Prostate gland (tissue), 2 donors: ENCODE measurements around the gene TEX22. TPM values are rescaled to one million over a fixed set of nuclear protein-coding genes. Genes with fewer than 3 reads are reported as not detected.

Experiments
- DNase-seq: peaks from one replicate; pipeline ENCODE4 v3.0.0-alpha.2; 2019; ENCODE audit warnings: low spot score
- H3K27ac ChIP-seq, 2 donors: fragments of 200-600 bp; sonication (generic); 2 replicates each; pipeline ENCODE4 v1.5.1; 2017 to 2019
- H3K27me3 ChIP-seq: fragments of 200-600 bp; sonication (generic); replicated peaks from 2 replicates; pipeline ENCODE4 v1.5.1; 2019; ENCODE audit not compliant: insufficient read depth
- H3K36me3 ChIP-seq, 2 donors: fragments of 200-600 bp; sonication (generic); 1 replicate in 1 of 2; 2 replicates in 1 of 2; pipeline versions ENCODE4 v1.5.1 to v1.8.1; 2017 to 2019
- H3K4me1 ChIP-seq: fragments of 200-600 bp; sonication (generic); replicated peaks from 2 replicates; pipeline ENCODE4 v1.5.1; 2019
- H3K4me3 ChIP-seq, 2 donors: fragments of 200-600 bp; sonication (generic); 2 replicates each; pipeline ENCODE4 v1.5.1; 2017 to 2019
- H3K9me3 ChIP-seq: fragments of 200-600 bp; sonication (generic); 2 replicates; pipeline ENCODE4 v1.5.1; 2017
- POLR2A ChIP-seq: fragments of 450-650 bp; IDR thresholded peaks from one replicate; pipeline ENCODE4 v1.6.1; 2016; ENCODE audit warnings: antibody characterized with exemption, mild to moderate bottlenecking
- POLR2AphosphoS5 ChIP-seq: sonication (generic); formaldehyde crosslinking; IDR thresholded peaks from one replicate; pipeline ENCODE4 v1.6.1; 2017; ENCODE audit warnings: antibody characterized with exemption
- WGBS: methylation state at CpG from one replicate; pipeline ENCODE4 v1.1.5; 2018; 5-methylcytosine and 5-hydroxymethylcytosine counted together
- intact Hi-C: fragments of 100-400 bp; cut with DNase I; formaldehyde crosslinking; loops from one replicate; pipeline ENCODE4 v1.14.2; 2022
- total RNA-seq, 2 donors: library from RNA; depleted of rRNA; stranded (reverse); fragments of >200 nt; gene quantifications; one replicate each; pipeline ENCODE4 v1.1.0, GENCODE V29; 2016
- TF ChIP-seq, protein P1 (sequence below), 4 experiments: fragments of 200-600 bp in 2 of 4; fragments of 450-650 bp in 2 of 4; sonication (generic) in 2 of 4; IDR thresholded peaks; 1 replicate in 3 of 4; 2 replicates in 1 of 4; pipeline ENCODE4 v1.5.1; 2016 to 2019; ENCODE audit warnings: antibody characterized with exemption in 4 of 4, mild to moderate bottlenecking in 2 of 4, moderate library complexity in 2 of 4

TEX22 gene
- total RNA-seq, 2 donors from 2014 or later = 0.57 to 0.73 TPM

GRCh38 chr14:105385698-105386365, 12.5 kb upstream of the TEX22 start:
- TF ChIP-seq POLR2A = no peak
- TF ChIP-seq, protein P1, sequence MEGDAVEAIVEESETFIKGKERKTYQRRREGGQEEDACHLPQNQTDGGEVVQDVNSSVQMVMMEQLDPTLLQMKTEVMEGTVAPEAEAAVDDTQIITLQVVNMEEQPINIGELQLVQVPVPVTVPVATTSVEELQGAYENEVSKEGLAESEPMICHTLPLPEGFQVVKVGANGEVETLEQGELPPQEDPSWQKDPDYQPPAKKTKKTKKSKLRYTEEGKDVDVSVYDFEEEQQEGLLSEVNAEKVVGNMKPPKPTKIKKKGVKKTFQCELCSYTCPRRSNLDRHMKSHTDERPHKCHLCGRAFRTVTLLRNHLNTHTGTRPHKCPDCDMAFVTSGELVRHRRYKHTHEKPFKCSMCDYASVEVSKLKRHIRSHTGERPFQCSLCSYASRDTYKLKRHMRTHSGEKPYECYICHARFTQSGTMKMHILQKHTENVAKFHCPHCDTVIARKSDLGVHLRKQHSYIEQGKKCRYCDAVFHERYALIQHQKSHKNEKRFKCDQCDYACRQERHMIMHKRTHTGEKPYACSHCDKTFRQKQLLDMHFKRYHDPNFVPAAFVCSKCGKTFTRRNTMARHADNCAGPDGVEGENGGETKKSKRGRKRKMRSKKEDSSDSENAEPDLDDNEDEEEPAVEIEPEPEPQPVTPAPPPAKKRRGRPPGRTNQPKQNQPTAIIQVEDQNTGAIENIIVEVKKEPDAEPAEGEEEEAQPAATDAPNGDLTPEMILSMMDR (IDR thresholded peaks at IDR 0.05) = no peak
- TF ChIP-seq POLR2AphosphoS5 = no peak
- no peaks in the 10 kb centered on the region for H3K9me3 ChIP-seq
- no peaks in the 10 kb centered on the region for H3K36me3 ChIP-seq
- no peaks in the 10 kb centered on the region for H3K4me1 ChIP-seq
- 87% methylated on average over 22 of the region's 22 CpGs for WGBS
- H3K4me3 ChIP-seq = no peak overlapping the region
- no peaks in the 10 kb centered on the region for H3K27me3 ChIP-seq
- intact Hi-C loops = no loop called here
- H3K27ac ChIP-seq = no peak overlapping the region
- no peak for DNase-seq

GRCh38 chr14:105386581-105387529, 11.5 kb upstream of the TEX22 start:
- TF ChIP-seq POLR2AphosphoS5 (no peak), POLR2A (no peak)
- TF ChIP-seq, protein P1 (IDR thresholded peaks at IDR 0.05) = no peak
- H3K4me3 ChIP-seq = no peak overlapping the region
- WGBS = 92% methylated on average over 22 of the region's 33 CpGs
- H3K9me3 ChIP-seq = no peaks in the 10 kb centered on the region
- DNase-seq = no peak
- intact Hi-C loops = no loop called here
- H3K27ac ChIP-seq = no peak overlapping the region
- no peaks in the 10 kb centered on the region for H3K4me1 ChIP-seq
- H3K36me3 ChIP-seq = no peaks in the 10 kb centered on the region
- no peaks in the 10 kb centered on the region for H3K27me3 ChIP-seq

DNA sequence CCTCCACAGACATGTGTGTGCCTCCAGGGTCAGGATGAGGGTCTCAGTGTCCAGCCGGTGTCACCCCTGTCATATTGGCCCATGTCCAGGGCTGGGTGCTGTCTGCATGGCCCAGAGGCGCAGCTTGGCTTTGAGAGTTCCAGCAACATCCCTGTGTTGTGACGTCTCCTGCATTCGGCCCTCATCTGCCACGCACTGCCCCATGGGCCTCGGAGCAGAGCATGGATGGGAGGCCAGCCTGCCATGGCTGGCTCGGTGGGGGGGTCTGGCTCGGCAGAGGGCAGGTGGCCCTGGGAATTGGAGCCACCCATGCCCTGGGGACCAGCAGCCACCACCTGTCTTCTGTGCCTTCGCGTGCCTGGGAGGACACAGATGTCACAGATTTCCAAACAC, 10.8 kb upstream of the TEX22 start:
- no peak overlapping the region for H3K4me3 ChIP-seq
- H3K36me3 ChIP-seq = no peaks in the 10 kb centered on the region
- no peak for DNase-seq
- no peaks in the 10 kb centered on the region for H3K27me3 ChIP-seq
- TF ChIP-seq POLR2A (no peak), POLR2AphosphoS5 (no peak)
- TF ChIP-seq, protein P1 (IDR thresholded peaks at IDR 0.05) = no peak
- H3K27ac ChIP-seq = no peak overlapping the region
- no peaks in the 10 kb centered on the region for H3K4me1 ChIP-seq
- WGBS = 93% methylated on average over 9 of the region's 10 CpGs
- H3K9me3 ChIP-seq = no peaks in the 10 kb centered on the region
- intact Hi-C loops = no loop called here

- Histone ChIP-seq H3K36me3 (no peaks in the 10 kb centered on the region), H3K27ac (no peak overlapping the region), H3K27me3 (no peaks in the 10 kb centered on the region), H3K4me1 (no peaks in the 10 kb centered on the region), H3K9me3 (no peaks in the 10 kb centered on the region), H3K4me3 (no peak overlapping the region)
- intact Hi-C loops = no loop called here
- TF ChIP-seq, protein P1 (IDR thresholded peaks at IDR 0.05) = no peak
- TF ChIP-seq POLR2A (no peak), POLR2AphosphoS5 (no peak)
- DNase-seq = no peak
- WGBS = 84% methylated on average over 25 of the region's 25 CpGs
Measured at GRCh38 chr14:105388110-105388951, 10.0 kb upstream of the TEX22 start.
